KOPT-K1 (cell line): ENCODE results near the gene GSTM5.
"Not testable (repeated sequence)": the region's sequence is repeated elsewhere in the genome, so short reads cannot be mapped to it uniquely, and the experiment has no call there.

Source experiments
- H3K27ac ChIP-seq: fragments of 200-600 bp; sonication (generic); 2 replicates; pipeline ENCODE4 v1.5.1; 2016; ENCODE audit warnings: antibody characterized with exemption, mild to moderate bottlenecking, low read depth, low read length; ENCODE audit not compliant: poor library complexity, severe bottlenecking
- H3K36me3 ChIP-seq: fragments of 200-600 bp; sonication (generic); 2 replicates; pipeline ENCODE4 v1.5.1; 2017; ENCODE audit warnings: antibody characterized with exemption, mild to moderate bottlenecking, low read length, moderate library complexity; ENCODE audit not compliant: insufficient read depth
- H3K9me3 ChIP-seq: fragments of 200-600 bp; sonication (generic); 2 replicates; pipeline ENCODE4 v1.5.1; 2017; ENCODE audit warnings: antibody characterized with exemption, low read length, mild to moderate bottlenecking; ENCODE audit not compliant: insufficient read depth, poor library complexity, severe bottlenecking

The GSTM5 gene

GRCh38 chr1:109711593-109712320 lies at the start of gene GSTM5:
Gene GSTM5 (plus strand): TSS chr1:109712251. CDS start chr1:109712313, 62 bp downstream.
- not testable (repeated sequence) for H3K27ac ChIP-seq, H3K36me3 ChIP-seq
- H3K9me3 ChIP-seq = peaks cover 15% of the 10 kb centered on the region

GRCh38 chr1:109664671-109665070 lies 47.4 kb upstream of the GSTM5 start:
- Histone ChIP-seq H3K9me3 (no peaks in the 10 kb centered on the region), H3K27ac (no peak overlapping the region), H3K36me3 (no peaks in the 10 kb centered on the region)

- no peak within 1 kb of the TSS for H3K27ac ChIP-seq
- no peaks in the 10 kb centered on the region for H3K36me3 ChIP-seq
- H3K9me3 ChIP-seq = no peaks in the 10 kb centered on the region
These were observed 44.5 kb upstream of the GSTM5 start, which contains the start of gene GSTM2 for GRCh38 chr1:109667452-109668122. Gene GSTM2 (plus strand): TSS chr1:109668057. CDS start chr1:109668116, 59 bp downstream.

- Histone ChIP-seq H3K27ac (no peak overlapping the region), H3K36me3 (no peaks in the 10 kb centered on the region), H3K9me3 (no peaks in the 10 kb centered on the region)
These were observed 43.8 kb upstream of the GSTM5 start for GRCh38 chr1:109668123-109668775.

GRCh38 chr1:109669246-109669948 lies 42.7 kb upstream of the GSTM5 start:
- Histone ChIP-seq H3K9me3 (no peaks in the 10 kb centered on the region), H3K27ac (no peak overlapping the region), H3K36me3 (no peaks in the 10 kb centered on the region)

GRCh38 chr1:109669949-109670302 lies 42.1 kb upstream of the GSTM5 start:
- not testable (repeated sequence) for H3K36me3 ChIP-seq, H3K9me3 ChIP-seq, H3K27ac ChIP-seq

GRCh38 chr1:109671067-109671466 lies 41.0 kb upstream of the GSTM5 start:
- H3K9me3 ChIP-seq = no peaks in the 10 kb centered on the region
- H3K36me3 ChIP-seq = no peaks in the 10 kb centered on the region
- no peak overlapping the region for H3K27ac ChIP-seq

GRCh38 chr1:109673861-109674260 lies 38.2 kb upstream of the GSTM5 start:
- H3K9me3 ChIP-seq, H3K27ac ChIP-seq, H3K36me3 ChIP-seq: not testable (repeated sequence)

GRCh38 chr1:109676683-109677381 lies 35.2 kb upstream of the GSTM5 start:
- H3K27ac ChIP-seq, H3K9me3 ChIP-seq: not testable (repeated sequence)

GRCh38 chr1:109677459-109677858 lies 34.6 kb upstream of the GSTM5 start:
- no peaks in the 10 kb centered on the region for H3K9me3 ChIP-seq
- H3K27ac ChIP-seq = no peak overlapping the region
- H3K36me3 ChIP-seq = no peaks in the 10 kb centered on the region

More at GRCh38 chr1:109676683-109677381, 35.2 kb upstream of the GSTM5 start:
- H3K36me3 ChIP-seq = not testable (repeated sequence)

GRCh38 chr1:109678637-109679036 lies 33.4 kb upstream of the GSTM5 start:
- not testable (repeated sequence) for H3K27ac ChIP-seq, H3K9me3 ChIP-seq, H3K36me3 ChIP-seq

- H3K27ac ChIP-seq, H3K9me3 ChIP-seq, H3K36me3 ChIP-seq: not testable (repeated sequence)
These were observed 27.3 kb upstream of the GSTM5 start for GRCh38 chr1:109684777-109685176.

GRCh38 chr1:109685399-109685798 lies 26.7 kb upstream of the GSTM5 start:
- not testable (repeated sequence) for H3K27ac ChIP-seq, H3K9me3 ChIP-seq, H3K36me3 ChIP-seq

- H3K36me3 ChIP-seq, H3K27ac ChIP-seq, H3K9me3 ChIP-seq: not testable (repeated sequence)
These were observed 26.2 kb upstream of the GSTM5 start for GRCh38 chr1:109685890-109686289.

GRCh38 chr1:109687109-109687508 lies 24.9 kb upstream of the GSTM5 start:
- H3K27ac ChIP-seq, H3K36me3 ChIP-seq, H3K9me3 ChIP-seq: not testable (repeated sequence)
